Posterior cingulate gyrus (tissue), 11 donors: Measurements from ENCODE around the gene PABPN1L.

Source experiments
- DNase-seq, 10 donors: peaks; one replicate each; pipeline versions ENCODE4 v3.0.0 to v3.0.0-alpha.2; 2020 to 2021; ENCODE audit warnings: mixed read lengths in 3 of 10
- intact Hi-C: fragments of 100-400 bp; cut with DNase I; formaldehyde crosslinking; loops from one replicate; pipeline ENCODE4 v1.15.1; 2023

PABPN1L gene

GRCh38 chr16:88884569-88885271 is 18.3 kb upstream of the PABPN1L start:
- intact Hi-C loops = no loop called here
- DNase-seq = no peak

- peak in 7 of 10 donors; percentile 17 to 91 (median 50) for DNase-seq
- intact Hi-C loops = no loop called here
Measured at GRCh38 chr16:88883946-88884345, 17.5 kb upstream of the PABPN1L start.

- intact Hi-C loops = no loop called here
- DNase-seq = no peak
Measured at GRCh38 chr16:88883117-88883895, 16.8 kb upstream of the PABPN1L start.

DNA sequence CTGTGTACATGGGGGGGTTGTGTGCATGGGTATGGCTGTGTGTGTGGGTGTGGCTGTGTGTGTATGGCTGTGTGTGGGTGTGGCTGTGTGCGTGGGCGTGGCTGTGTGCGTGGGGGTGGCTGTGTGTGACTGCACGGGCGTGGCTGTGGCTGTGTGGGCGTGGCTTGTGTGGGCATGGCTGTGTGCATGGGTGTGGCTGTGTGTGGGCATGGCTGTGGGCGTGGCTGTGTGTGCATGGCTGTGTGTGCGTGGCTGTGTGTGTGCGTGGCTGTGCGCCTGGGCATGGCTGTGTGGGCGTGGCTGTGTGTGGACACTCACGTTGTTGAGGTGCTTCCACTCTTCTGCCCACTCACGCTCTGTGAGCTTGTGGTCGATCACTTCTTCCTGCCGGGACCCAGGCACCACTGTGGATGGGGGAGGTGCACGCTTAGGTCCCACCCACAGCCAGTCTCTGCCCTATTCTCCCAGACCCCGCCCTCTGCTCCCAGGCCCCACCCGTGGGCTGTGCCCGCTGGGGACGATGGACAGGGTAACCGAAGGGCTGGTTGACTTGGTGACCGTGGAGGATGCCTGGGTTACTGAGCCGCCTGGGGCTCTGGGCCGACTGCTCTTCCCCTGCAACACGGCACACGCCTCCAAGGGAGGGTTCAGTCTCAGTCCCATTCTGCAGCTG is 16.0 kb upstream of the PABPN1L start:
- intact Hi-C loops = no loop called here
- no peak for DNase-seq

- intact Hi-C loops = no loop called here
- DNase-seq = no peak
Measured at GRCh38 chr16:88881675-88882357, 15.4 kb upstream of the PABPN1L start.

GRCh38 chr16:88881007-88881615 is 14.7 kb upstream of the PABPN1L start:
- DNase-seq = no peak
- intact Hi-C loops = no loop called here

- intact Hi-C loops = no loop called here
- DNase-seq = no peak
Measured at GRCh38 chr16:88880226-88881006, 14.0 kb upstream of the PABPN1L start.

DNA sequence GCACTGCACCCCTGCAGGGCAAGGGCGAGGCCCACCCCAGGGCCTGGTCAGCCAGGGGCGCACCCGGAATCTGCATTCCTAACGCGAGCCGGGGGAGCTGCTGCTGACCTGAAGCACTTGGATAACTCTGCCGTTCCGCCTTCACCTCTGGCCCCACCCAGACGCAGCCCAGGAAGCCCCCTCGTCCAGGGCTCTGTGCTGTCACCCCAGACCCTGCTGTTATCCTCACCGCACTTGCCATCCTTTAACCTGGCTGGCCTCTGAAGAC is 13.3 kb upstream of the PABPN1L start:
- intact Hi-C loops = no loop called here
- DNase-seq = no peak

- no peak for DNase-seq
- intact Hi-C loops = no loop called here
Measured at GRCh38 chr16:88878967-88879787, 12.7 kb upstream of the PABPN1L start.

DNA sequence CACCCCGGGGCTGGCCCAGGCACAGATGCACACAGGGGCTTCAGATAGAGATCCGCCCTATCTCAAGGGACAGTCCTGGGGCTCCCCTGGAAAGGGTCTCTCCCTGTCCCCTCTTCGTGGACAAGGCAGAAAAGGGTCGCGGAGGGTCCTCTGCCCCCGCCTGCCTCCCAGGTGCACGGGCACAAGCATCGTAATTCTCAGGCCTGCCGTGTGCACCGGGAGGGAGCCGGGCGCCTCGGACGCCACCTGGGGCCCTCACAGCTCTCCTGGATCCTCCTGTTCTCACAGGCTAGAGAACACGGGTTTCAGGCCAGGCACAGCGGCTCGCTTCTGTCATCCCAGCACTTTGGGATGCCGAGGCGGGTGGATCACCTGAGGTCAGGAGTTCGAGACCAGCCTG is 11.9 kb upstream of the PABPN1L start:
- no peak for DNase-seq
- intact Hi-C loops = no loop called here

DNA sequence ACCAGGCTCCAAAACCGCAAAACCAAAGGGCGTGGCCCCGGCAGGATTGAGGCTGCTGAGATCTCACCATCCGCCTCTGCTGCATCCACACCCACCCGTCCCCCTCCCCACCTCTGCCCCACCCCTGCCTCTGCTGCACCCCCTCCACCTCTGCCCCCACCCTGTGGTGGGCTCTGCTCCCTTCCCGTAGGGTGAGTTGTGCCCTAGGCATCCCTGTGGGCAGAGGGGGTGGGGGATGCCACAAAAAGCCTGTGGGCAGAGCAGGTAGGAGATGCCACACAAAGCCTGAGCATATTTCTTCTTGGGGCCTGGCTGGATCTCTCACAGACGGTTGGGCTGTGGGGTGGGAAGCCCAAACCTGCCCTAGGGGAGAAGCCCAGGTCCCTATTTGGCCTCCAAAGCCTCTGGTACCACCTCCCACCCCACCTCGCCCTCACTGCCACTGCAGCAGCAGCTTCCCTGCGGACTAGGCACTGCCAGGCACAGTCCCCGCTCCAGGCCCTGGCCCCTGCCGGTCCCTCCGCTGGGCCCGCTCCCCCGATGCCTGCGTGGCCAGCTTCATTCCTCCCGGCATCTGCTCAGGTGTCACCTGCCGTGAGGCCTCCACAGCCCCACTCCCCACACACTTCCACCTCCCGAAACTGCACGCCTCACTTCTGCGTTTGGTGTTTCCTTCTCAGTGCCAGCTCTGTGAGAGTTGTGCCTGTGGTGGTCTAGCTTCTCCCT is 11.3 kb upstream of the PABPN1L start:
- intact Hi-C loops = no loop called here
- DNase-seq = no peak

DNA sequence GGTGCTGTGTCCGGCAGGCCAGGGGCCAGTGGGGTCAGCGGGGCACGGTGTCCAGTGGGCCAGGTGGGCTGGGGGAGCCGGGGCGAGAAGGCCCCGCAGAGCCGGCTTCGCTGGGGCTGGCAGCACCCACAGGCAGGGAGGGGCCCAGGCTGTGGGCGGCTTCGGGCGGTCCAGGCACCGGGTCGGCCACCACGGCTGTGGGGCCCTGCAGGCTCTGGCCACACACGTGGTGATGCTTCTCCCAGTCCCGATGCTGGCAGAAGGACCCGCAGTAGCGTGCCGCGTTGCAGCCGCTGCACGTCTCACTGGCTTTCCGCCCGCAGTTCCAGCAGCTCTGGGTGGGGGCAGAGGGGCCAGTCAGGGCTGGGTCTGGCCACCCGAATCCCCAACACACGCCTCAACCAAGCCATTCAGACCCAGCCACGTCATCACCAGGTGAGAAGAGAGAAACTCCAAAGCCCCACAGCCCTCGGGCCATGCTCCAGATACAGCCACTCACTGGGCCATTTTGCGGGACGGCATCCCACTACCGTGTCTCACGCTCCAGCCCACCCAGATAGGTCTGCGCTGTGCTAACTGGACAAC is 10.6 kb upstream of the PABPN1L start:
- no peak for DNase-seq
- intact Hi-C loops = no loop called here

DNA sequence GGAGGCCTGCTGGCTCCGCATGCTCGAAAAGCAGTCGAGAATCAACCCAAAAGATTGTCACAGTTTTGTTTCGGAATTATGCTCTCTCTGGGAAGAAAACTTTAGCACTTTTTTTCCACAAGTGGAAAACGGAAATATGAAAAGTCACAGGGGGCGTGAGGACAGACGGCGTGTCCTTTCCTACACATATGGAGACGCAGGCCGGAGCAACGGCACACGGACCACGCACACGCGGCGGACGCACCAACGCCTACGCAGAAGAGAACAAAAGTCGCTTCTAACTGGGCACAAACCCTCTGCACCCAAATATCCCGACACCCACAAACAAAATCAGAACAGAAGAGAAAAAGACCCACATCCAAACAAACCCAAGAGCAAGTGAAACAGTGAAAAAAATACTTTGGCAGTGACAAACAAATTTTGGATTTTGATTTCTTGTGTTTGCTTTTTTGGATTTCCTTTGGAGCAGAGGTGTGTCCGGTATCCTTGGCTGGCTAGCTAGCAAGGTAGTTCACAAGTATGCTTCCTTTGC is 9.3 kb upstream of the PABPN1L start:
- DNase-seq = no peak
- intact Hi-C loops = no loop called here

DNA sequence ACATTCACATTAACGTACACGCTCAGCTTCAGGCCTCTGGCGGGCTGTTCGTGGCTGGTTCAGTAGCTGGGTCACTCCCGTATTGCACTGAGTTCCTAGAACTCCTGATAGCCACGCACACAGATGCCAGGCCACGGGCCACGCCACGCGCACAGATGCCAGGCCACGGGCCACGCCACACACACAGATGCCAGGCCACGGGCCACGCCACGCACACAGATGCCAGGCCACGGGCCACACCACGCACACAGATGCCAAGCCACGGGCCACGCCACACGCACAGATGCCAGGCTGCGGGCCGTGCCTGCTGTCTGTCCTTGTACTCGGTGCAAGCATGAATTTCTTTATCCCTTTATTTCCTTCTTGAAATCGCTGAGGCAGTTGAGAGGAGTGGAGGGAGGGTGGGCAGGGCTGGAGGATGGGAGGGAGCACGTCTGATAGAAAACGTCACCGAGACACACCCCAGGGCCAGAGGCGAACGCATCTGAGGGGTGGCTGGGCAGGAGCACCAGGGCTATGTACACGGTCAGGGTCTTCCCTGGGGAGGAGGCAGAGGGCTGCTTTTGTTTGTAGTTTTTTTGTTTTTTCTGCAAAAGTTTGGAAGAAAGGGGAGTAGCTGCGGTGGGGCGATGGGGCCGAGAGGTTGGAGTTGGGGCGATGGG is 8.6 kb upstream of the PABPN1L start:
- DNase-seq = no peak
- intact Hi-C loops = no loop called here

DNA sequence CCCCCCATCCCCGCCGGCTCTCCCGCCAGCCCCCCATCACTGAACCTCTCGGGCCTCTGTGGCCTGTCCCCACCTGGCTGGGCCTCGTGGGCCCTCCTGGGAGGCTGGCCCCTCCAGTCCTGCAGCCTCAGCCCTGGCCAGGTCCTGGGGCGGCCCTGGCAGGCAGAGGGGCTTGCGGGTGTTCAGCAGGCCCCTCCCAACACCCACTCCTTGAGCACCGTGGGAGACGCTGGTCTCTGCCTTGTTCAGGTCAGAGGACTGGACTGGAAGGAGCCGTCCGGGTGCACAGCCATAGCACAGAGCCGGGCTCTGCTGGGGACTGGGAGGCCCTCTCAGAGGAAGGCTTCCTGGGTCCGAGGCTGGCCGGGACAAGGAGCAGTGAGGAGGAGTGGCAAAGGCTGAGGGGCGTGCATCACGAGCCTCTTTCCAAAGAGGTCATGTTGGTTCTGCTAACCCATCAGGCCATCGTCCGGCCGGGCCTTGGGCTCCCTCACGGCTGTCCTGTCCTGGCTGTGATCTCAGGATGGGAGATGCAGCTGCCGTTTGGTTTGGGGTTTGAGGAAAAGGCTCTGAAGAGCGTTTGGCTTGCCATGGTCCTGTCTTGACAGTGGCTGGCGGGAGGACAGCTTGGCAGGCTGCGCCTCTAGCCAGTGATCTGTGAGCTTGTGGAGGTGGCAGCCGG is 6.3 kb upstream of the PABPN1L start:
- DNase-seq = no peak
- intact Hi-C loops = no loop called here

GRCh38 chr16:88871730-88872416 is 5.4 kb upstream of the PABPN1L start:
- intact Hi-C loops = no loop called here

More at GRCh38 chr16:88871730-88872416, 5.4 kb upstream of the PABPN1L start:
- no peak for DNase-seq
